Measurements from ENCODE around the gene RNF123.

GRCh38 chr3:49680493-49681231 is 8.7 kb upstream of the RNF123 start:
- TF ChIP-seq EZH2 (IDR thresholded peaks at IDR 0.05) (no peak), POLR2AphosphoS5 (IDR thresholded peaks at IDR 0.05; ENCODE audit: low read depth, low read length) (no peak), CTCF (IDR thresholded peaks at IDR 0.05 in 2 of 3, conservative IDR thresholded peaks at IDR 0.05 in 1 of 3; ENCODE audit: borderline replicate concordance in 1 of 3, insufficient read depth in 1 of 3, low read depth in 2 of 3, low read length in 2 of 3) (no peak)

All from HCT116 (cell line).